NCI-H1105 (cell line): ENCODE data around the gene LDLRAD2.

ENCODE experiments used
- DNase-seq: peaks from one replicate; lab custom pipeline; 2025; lab: John Stamatoyannopoulos, UW

Gene LDLRAD2

GRCh38 chr1:21863981-21864380 lies 51.9 kb downstream of the LDLRAD2 start:
- no peak for DNase-seq

GRCh38 chr1:21864730-21865129 lies 52.7 kb downstream of the LDLRAD2 start:
- no peak for DNase-seq

- DNase-seq, result no peak
Observed at GRCh38 chr1:21865609-21865942, 53.5 kb downstream of the LDLRAD2 start.

GRCh38 chr1:21865943-21866706 lies 54.1 kb downstream of the LDLRAD2 start:
- no peak for DNase-seq

GRCh38 chr1:21866707-21867043 lies 54.6 kb downstream of the LDLRAD2 start:
- DNase-seq, result no peak

GRCh38 chr1:21867451-21867996 lies 55.5 kb downstream of the LDLRAD2 start:
- DNase-seq, result no peak

- no peak for DNase-seq
Observed at GRCh38 chr1:21868482-21868881, 56.4 kb downstream of the LDLRAD2 start.

- DNase-seq, result no peak
Observed at GRCh38 chr1:21868941-21869454, 56.9 kb downstream of the LDLRAD2 start.

- DNase-seq, result peak; percentile 68
Observed at GRCh38 chr1:21869620-21870121, 57.6 kb downstream of the LDLRAD2 start.

- DNase-seq, result no peak
Observed at GRCh38 chr1:21870611-21871010, 58.5 kb downstream of the LDLRAD2 start.

- no peak for DNase-seq
Observed at GRCh38 chr1:21871943-21872342, 59.9 kb downstream of the LDLRAD2 start.

GRCh38 chr1:21872445-21873079 lies 60.5 kb downstream of the LDLRAD2 start:
- DNase-seq, result no peak

GRCh38 chr1:21873174-21873573 lies 61.1 kb downstream of the LDLRAD2 start:
- no peak for DNase-seq

GRCh38 chr1:21873761-21874160 lies 61.7 kb downstream of the LDLRAD2 start:
- no peak for DNase-seq

GRCh38 chr1:21874328-21874727 lies 62.3 kb downstream of the LDLRAD2 start:
- peak; percentile 64 for DNase-seq
